ENCODE data around the gene NTN5.
"Not testable (repeated sequence)": the region's sequence is repeated elsewhere in the genome, so short reads cannot be mapped to it uniquely, and the experiment has no call there.

The NTN5 gene

GRCh38 chr19:48672994-48673393, at the start of gene NTN5:
Gene NTN5, minus strand, starts transcription at chr19:48673017. Its CDS starts 2,031 bp downstream, at chr19:48670986.
- no peaks in the 10 kb centered on the region for H3K36me3 ChIP-seq (ENCODE audit: insufficient read depth, low read depth, low read length)
- no peak within 1 kb of the TSS for H3K9ac ChIP-seq (ENCODE audit: low read depth, low read length)
- no peak within 1 kb of the TSS for H3K27ac ChIP-seq (ENCODE audit: low read length)
- H3K27me3 ChIP-seq (ENCODE audit: insufficient read depth, low read length): peaks cover 19% of the 10 kb centered on the region
- H3K4me3 ChIP-seq (ENCODE audit: low read length): no peak within 1 kb of the TSS
- no peaks in the 10 kb centered on the region for H3K9me3 ChIP-seq (ENCODE audit: insufficient read depth, low read depth, low read length)
- H3K4me1 ChIP-seq (ENCODE audit: insufficient read depth, low read length): peaks cover 14% of the 10 kb centered on the region; the same call in 1 of the 2 replicates

- no peaks in the 10 kb centered on the region for H3K27me3 ChIP-seq (ENCODE audit: insufficient read depth, low read length)
- H3K9ac ChIP-seq (ENCODE audit: low read depth, low read length): no peak overlapping the region
- no peak overlapping the region for H3K4me3 ChIP-seq (ENCODE audit: low read length)
- H3K4me1 ChIP-seq (ENCODE audit: insufficient read depth, low read length): peaks cover 10% of the 10 kb centered on the region; the same call in 1 of the 2 replicates
- H3K36me3 ChIP-seq (ENCODE audit: insufficient read depth, low read depth, low read length): no peaks in the 10 kb centered on the region
- no peak overlapping the region for H3K27ac ChIP-seq (ENCODE audit: low read length)
- H3K9me3 ChIP-seq (ENCODE audit: insufficient read depth, low read depth, low read length): no peaks in the 10 kb centered on the region
These were observed 49.4 kb upstream of the NTN5 start for GRCh38 chr19:48722196-48722708.

- Histone ChIP-seq H3K9me3 (ENCODE audit: insufficient read depth, low read depth, low read length) (no peaks in the 10 kb centered on the region), H3K4me3 (ENCODE audit: low read length) (peak overlapping the region; percentile 72), H3K9ac (ENCODE audit: low read depth, low read length) (peak overlapping the region; percentile 74; the same call in 1 of the 2 replicates), H3K4me1 (ENCODE audit: insufficient read depth, low read length) (peaks cover 16% of the 10 kb centered on the region; the same call in 1 of the 2 replicates), H3K27me3 (ENCODE audit: insufficient read depth, low read length) (no peaks in the 10 kb centered on the region), H3K27ac (ENCODE audit: low read length) (peak overlapping the region; percentile 20), H3K36me3 (ENCODE audit: insufficient read depth, low read depth, low read length) (no peaks in the 10 kb centered on the region)
These were observed 47.9 kb upstream of the NTN5 start for GRCh38 chr19:48720613-48721296.

- H3K4me3 ChIP-seq (ENCODE audit: low read length): peak overlapping the region; percentile 72; the same call in 1 of the 2 replicates
- no peak overlapping the region for H3K9ac ChIP-seq (ENCODE audit: low read depth, low read length)
- no peak overlapping the region for H3K27ac ChIP-seq (ENCODE audit: low read length)
These were observed 47.4 kb upstream of the NTN5 start for GRCh38 chr19:48720251-48720612.

GRCh38 chr19:48719263-48720171, 46.7 kb upstream of the NTN5 start, which contains the start of gene MAMSTR:
Gene MAMSTR, minus strand, starts transcription at chr19:48719725. Its CDS starts 694 bp downstream, at chr19:48719031.
- H3K4me3 ChIP-seq (ENCODE audit: low read length): peak within 1 kb of the TSS; percentile 72; the same call in 1 of the 2 replicates
- no peaks in the 10 kb centered on the region for H3K27me3 ChIP-seq (ENCODE audit: insufficient read depth, low read length)
- H3K27ac ChIP-seq (ENCODE audit: low read length): no peak within 1 kb of the TSS
- no peak within 1 kb of the TSS for H3K9ac ChIP-seq (ENCODE audit: low read depth, low read length)
- no peaks in the 10 kb centered on the region for H3K9me3 ChIP-seq (ENCODE audit: insufficient read depth, low read depth, low read length)
- no peaks in the 10 kb centered on the region for H3K36me3 ChIP-seq (ENCODE audit: insufficient read depth, low read depth, low read length)
- H3K4me1 ChIP-seq (ENCODE audit: insufficient read depth, low read length): peaks cover 20% of the 10 kb centered on the region; the same call in 1 of the 2 replicates

More at GRCh38 chr19:48720251-48720612, 47.4 kb upstream of the NTN5 start:
- H3K9me3 ChIP-seq (ENCODE audit: insufficient read depth, low read depth, low read length): no peaks in the 10 kb centered on the region
- no peaks in the 10 kb centered on the region for H3K27me3 ChIP-seq (ENCODE audit: insufficient read depth, low read length)
- H3K36me3 ChIP-seq (ENCODE audit: insufficient read depth, low read depth, low read length): no peaks in the 10 kb centered on the region
- H3K4me1 ChIP-seq (ENCODE audit: insufficient read depth, low read length): peaks cover 16% of the 10 kb centered on the region; the same call in 1 of the 2 replicates

- Histone ChIP-seq H3K4me3 (ENCODE audit: low read length) (no peak overlapping the region), H3K9ac (ENCODE audit: low read depth, low read length) (no peak overlapping the region), H3K27ac (ENCODE audit: low read length) (no peak overlapping the region), H3K27me3 (ENCODE audit: insufficient read depth, low read length) (no peaks in the 10 kb centered on the region), H3K4me1 (ENCODE audit: insufficient read depth, low read length) (peaks cover 20% of the 10 kb centered on the region; the same call in 1 of the 2 replicates), H3K36me3 (ENCODE audit: insufficient read depth, low read depth, low read length) (no peaks in the 10 kb centered on the region), H3K9me3 (ENCODE audit: insufficient read depth, low read depth, low read length) (no peaks in the 10 kb centered on the region)
These were observed 46.0 kb upstream of the NTN5 start for GRCh38 chr19:48718711-48719231.

- H3K27ac ChIP-seq (ENCODE audit: low read length); H3K27me3 ChIP-seq (ENCODE audit: insufficient read depth, low read length): not testable (repeated sequence)
- H3K4me1 ChIP-seq (ENCODE audit: insufficient read depth, low read length): peaks cover 20% of the 10 kb centered on the region; the same call in 1 of the 2 replicates
These were observed 45.3 kb upstream of the NTN5 start for GRCh38 chr19:48718106-48718505.

GRCh38 chr19:48716562-48717291, 43.9 kb upstream of the NTN5 start:
- peaks cover 23% of the 10 kb centered on the region; the same call in 1 of the 2 replicates for H3K4me1 ChIP-seq (ENCODE audit: insufficient read depth, low read length)
- H3K27me3 ChIP-seq (ENCODE audit: insufficient read depth, low read length): no peaks in the 10 kb centered on the region
- H3K9me3 ChIP-seq (ENCODE audit: insufficient read depth, low read depth, low read length): no peaks in the 10 kb centered on the region
- H3K36me3 ChIP-seq (ENCODE audit: insufficient read depth, low read depth, low read length): no peaks in the 10 kb centered on the region
- no peak overlapping the region for H3K27ac ChIP-seq (ENCODE audit: low read length)
- H3K9ac ChIP-seq (ENCODE audit: low read depth, low read length): peak overlapping the region; percentile 47; the same call in 1 of the 2 replicates
- peak overlapping the region; percentile 45 for H3K4me3 ChIP-seq (ENCODE audit: low read length)

More at GRCh38 chr19:48718106-48718505, 45.3 kb upstream of the NTN5 start:
- not testable (repeated sequence) for H3K36me3 ChIP-seq (ENCODE audit: insufficient read depth, low read depth, low read length); H3K9ac ChIP-seq (ENCODE audit: low read depth, low read length); H3K9me3 ChIP-seq (ENCODE audit: insufficient read depth, low read depth, low read length); H3K4me3 ChIP-seq (ENCODE audit: low read length)

GRCh38 chr19:48715681-48716171, 42.9 kb upstream of the NTN5 start:
- H3K9me3 ChIP-seq (ENCODE audit: insufficient read depth, low read depth, low read length): no peaks in the 10 kb centered on the region
- H3K4me3 ChIP-seq (ENCODE audit: low read length): no peak overlapping the region
- H3K27me3 ChIP-seq (ENCODE audit: insufficient read depth, low read length): no peaks in the 10 kb centered on the region
- H3K27ac ChIP-seq (ENCODE audit: low read length): no peak overlapping the region
- peaks cover 23% of the 10 kb centered on the region; the same call in 1 of the 2 replicates for H3K4me1 ChIP-seq (ENCODE audit: insufficient read depth, low read length)
- no peaks in the 10 kb centered on the region for H3K36me3 ChIP-seq (ENCODE audit: insufficient read depth, low read depth, low read length)
- no peak overlapping the region for H3K9ac ChIP-seq (ENCODE audit: low read depth, low read length)

GRCh38 chr19:48714759-48715675, 42.2 kb upstream of the NTN5 start:
- Histone ChIP-seq H3K9ac (ENCODE audit: low read depth, low read length) (peak overlapping the region; percentile 80; the same call in 1 of the 2 replicates), H3K36me3 (ENCODE audit: insufficient read depth, low read depth, low read length) (no peaks in the 10 kb centered on the region), H3K9me3 (ENCODE audit: insufficient read depth, low read depth, low read length) (no peaks in the 10 kb centered on the region), H3K27ac (ENCODE audit: low read length) (peak overlapping the region; percentile 59), H3K4me3 (ENCODE audit: low read length) (peak overlapping the region; percentile 81), H3K4me1 (ENCODE audit: insufficient read depth, low read length) (peaks cover 19% of the 10 kb centered on the region; the same call in 1 of the 2 replicates), H3K27me3 (ENCODE audit: insufficient read depth, low read length) (no peaks in the 10 kb centered on the region)

Data from iPS-20b (cell line).